Stimulated activated CD8-positive, alpha-beta memory T cell treated with anti-CD3 and anti-CD28 coated beads, Interleukin-4, amount 100 ng/mL, for 1 hour (primary cell): ENCODE data around the gene ZSCAN16.
A peak's percentile ranks its signal among the peaks of the same experiment; 100 is the strongest.

Experiments
- DNase-seq, 2 donors: peaks; one replicate each; pipeline ENCODE4 v3.0.0-alpha.2; 2020; ENCODE audit warnings: low read depth in 2 of 2, low spot score in 1 of 2

The ZSCAN16 gene

GRCh38 chr6:28125401-28125800, 992 bp downstream of the ZSCAN16 start:
- no peak for DNase-seq

GRCh38 chr6:28134015-28134414, 9.6 kb downstream of the ZSCAN16 start:
- no peak for DNase-seq

GRCh38 chr6:28134716-28135115, 10.3 kb downstream of the ZSCAN16 start:
- DNase-seq: no peak

GRCh38 chr6:28135393-28135792, 11.0 kb downstream of the ZSCAN16 start:
- no peak for DNase-seq

GRCh38 chr6:28136585-28137504, 12.4 kb downstream of the ZSCAN16 start:
- DNase-seq: peak; percentile 65 to 66

- DNase-seq: no peak
These were observed 13.1 kb downstream of the ZSCAN16 start for GRCh38 chr6:28137505-28137981.

- DNase-seq: no peak
These were observed 15.6 kb downstream of the ZSCAN16 start for GRCh38 chr6:28139860-28140543.

- no peak for DNase-seq
These were observed 16.2 kb downstream of the ZSCAN16 start for GRCh38 chr6:28140616-28141015.

GRCh38 chr6:28141500-28142329, 17.3 kb downstream of the ZSCAN16 start, which contains the start of gene ZKSCAN8:
ZKSCAN8 (plus strand) TSS chr6:28141883; CDS start chr6:28148408, 6,525 bp downstream.
- DNase-seq: peak in 1 of 2 donors; percentile 61

GRCh38 chr6:28142446-28142845, 18.0 kb downstream of the ZSCAN16 start:
- no peak for DNase-seq

GRCh38 chr6:28145231-28145630, 20.8 kb downstream of the ZSCAN16 start:
- no peak for DNase-seq

GRCh38 chr6:28152531-28152930, 28.1 kb downstream of the ZSCAN16 start:
- DNase-seq: no peak

- DNase-seq: no peak
These were observed 29.1 kb downstream of the ZSCAN16 start for GRCh38 chr6:28153546-28153945.

GRCh38 chr6:28154357-28154756, 29.9 kb downstream of the ZSCAN16 start:
- no peak for DNase-seq

GRCh38 chr6:28158318-28158717, 33.9 kb downstream of the ZSCAN16 start:
- no peak for DNase-seq

GRCh38 chr6:28159029-28159607, 34.7 kb downstream of the ZSCAN16 start:
- DNase-seq: no peak

GRCh38 chr6:28160233-28160632, 35.8 kb downstream of the ZSCAN16 start:
- no peak for DNase-seq

- DNase-seq: peak; percentile 42 to 68
These were observed 37.1 kb downstream of the ZSCAN16 start for GRCh38 chr6:28161410-28162079.

- DNase-seq: no peak
These were observed 41.2 kb downstream of the ZSCAN16 start for GRCh38 chr6:28165563-28165962.

- DNase-seq: no peak
These were observed 42.7 kb downstream of the ZSCAN16 start for GRCh38 chr6:28167068-28167467.
